Mucosa of descending colon (tissue), 3 donors: ENCODE data around the gene PDPK1. TPM values are rescaled to one million over a fixed set of nuclear protein-coding genes. Genes with fewer than 3 reads are reported as not detected.

Experiments
- ATAC-seq: fragments of 200-7000 bp; cut with Tn5 transposase; one replicate; pipeline ENCODE4 v1.9.1; 2020; ENCODE audit warnings: mild to moderate bottlenecking, moderate library complexity
- DNase-seq, 3 donors: peaks; one replicate each; pipeline ENCODE4 v3.0.0-alpha.2; 2020
- H3K36me3 ChIP-seq: fragments of 200-600 bp; one replicate; pipeline ENCODE4 v1.8.0; 2021; ENCODE audit warnings: low read depth, mild to moderate bottlenecking
- H3K4me1 ChIP-seq: fragments of 200-600 bp; one replicate; pipeline ENCODE4 v1.8.0; 2021; ENCODE audit warnings: low read depth, mild to moderate bottlenecking
- H3K4me3 ChIP-seq: fragments of 200-600 bp; one replicate; pipeline ENCODE4 v1.8.0; 2021; ENCODE audit warnings: mild to moderate bottlenecking
- H3K9me3 ChIP-seq: fragments of 200-600 bp; one replicate; pipeline ENCODE4 v1.8.0; 2021; ENCODE audit warnings: mild to moderate bottlenecking
- CTCF ChIP-seq: fragments of 200-600 bp; IDR thresholded peaks from one replicate; pipeline ENCODE4 v1.8.0; 2022; ENCODE audit warnings: antibody characterized with exemption, mild to moderate bottlenecking
- intact Hi-C, 2 donors: fragments of 100-400 bp; cut with DNase I in 1 of 2; cut with micrococcal nuclease in 1 of 2; formaldehyde crosslinking; loops; one replicate each; pipeline versions ENCODE4 v1.11.0 to v1.11.1; 2022; cut with DNase I, micrococcal nuclease
- total RNA-seq, 3 donors: library from RNA; stranded (reverse); fragmentation: NEBNext Ultra II Directional in 2 of 3; extraction: Animal tissue kit (Norgen Biotek cat#: 25700) in 2 of 3; gene quantifications; one replicate each; pipeline versions ENCODE4 v1.2.1 to v1.2.4, GENCODE V29; 2021 to 2023
- donor health status: DM: no; HTN: no; CAD: no; lungs with moderate emphysema.
- donor health status: DM: no; HTN: no; CAD: no.
- donor health status: DM: no; HTN: yes; CAD: no.

The PDPK1 gene
- total RNA-seq, 3 donors from 2014 or later: 73.3 to 79.6 (median 79.3) TPM

- no peak for TF ChIP-seq CTCF
- ATAC-seq (peak; percentile 5), DNase-seq (peak in 2 of 3 donors; percentile 71 to 78)
- intact Hi-C loops: no loop called here
- Histone ChIP-seq H3K4me3 (peak overlapping the region; percentile 98), H3K4me1 (peaks cover 48% of the 10 kb centered on the region), H3K9me3 (no peaks in the 10 kb centered on the region), H3K36me3 (no peaks in the 10 kb centered on the region)
Measured at GRCh38 chr16:2514333-2515179, 23.3 kb upstream of the PDPK1 start.

DNA sequence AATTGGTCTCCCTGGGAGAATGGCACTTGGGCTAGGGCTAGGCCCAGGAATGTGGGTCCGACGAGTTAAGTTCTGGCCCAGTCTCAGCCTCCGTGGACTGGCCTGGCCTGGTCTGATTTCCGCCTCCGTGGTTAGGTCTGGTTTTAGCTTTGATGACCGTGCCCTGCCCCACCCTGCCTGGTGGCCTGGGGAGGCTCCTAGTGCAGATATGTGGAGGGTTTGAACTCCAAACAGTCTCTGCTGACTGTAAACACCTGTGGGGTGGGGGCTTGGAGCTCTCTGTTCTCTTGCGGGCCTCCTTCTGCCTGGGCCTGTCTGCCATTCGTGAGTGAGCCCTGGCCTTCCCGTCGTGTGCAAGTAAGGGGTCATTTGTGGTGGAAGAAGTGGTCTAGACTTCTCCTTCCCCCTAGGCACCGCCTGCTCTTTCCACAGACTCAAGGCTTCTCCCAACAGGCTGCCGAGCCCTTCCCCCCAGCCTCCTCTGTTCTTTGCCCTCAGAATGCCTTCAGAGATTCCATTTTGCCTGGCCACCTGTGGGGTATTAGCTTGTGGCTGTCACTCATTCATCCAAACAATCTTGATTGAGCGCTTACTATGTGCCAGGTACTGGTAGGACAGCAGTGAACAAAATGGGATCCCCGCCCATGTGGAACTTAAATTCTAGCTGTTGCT is 22.5 kb upstream of the PDPK1 start:
- intact Hi-C loops: no loop called here
- no peak for TF ChIP-seq CTCF
- Histone ChIP-seq H3K4me1 (peaks cover 51% of the 10 kb centered on the region), H3K36me3 (no peaks in the 10 kb centered on the region), H3K9me3 (no peaks in the 10 kb centered on the region), H3K4me3 (peak overlapping the region; percentile 98)
- DNase-seq: peak in 2 of 3 donors; percentile 70 to 71
- peak; percentile 24 for ATAC-seq

DNA sequence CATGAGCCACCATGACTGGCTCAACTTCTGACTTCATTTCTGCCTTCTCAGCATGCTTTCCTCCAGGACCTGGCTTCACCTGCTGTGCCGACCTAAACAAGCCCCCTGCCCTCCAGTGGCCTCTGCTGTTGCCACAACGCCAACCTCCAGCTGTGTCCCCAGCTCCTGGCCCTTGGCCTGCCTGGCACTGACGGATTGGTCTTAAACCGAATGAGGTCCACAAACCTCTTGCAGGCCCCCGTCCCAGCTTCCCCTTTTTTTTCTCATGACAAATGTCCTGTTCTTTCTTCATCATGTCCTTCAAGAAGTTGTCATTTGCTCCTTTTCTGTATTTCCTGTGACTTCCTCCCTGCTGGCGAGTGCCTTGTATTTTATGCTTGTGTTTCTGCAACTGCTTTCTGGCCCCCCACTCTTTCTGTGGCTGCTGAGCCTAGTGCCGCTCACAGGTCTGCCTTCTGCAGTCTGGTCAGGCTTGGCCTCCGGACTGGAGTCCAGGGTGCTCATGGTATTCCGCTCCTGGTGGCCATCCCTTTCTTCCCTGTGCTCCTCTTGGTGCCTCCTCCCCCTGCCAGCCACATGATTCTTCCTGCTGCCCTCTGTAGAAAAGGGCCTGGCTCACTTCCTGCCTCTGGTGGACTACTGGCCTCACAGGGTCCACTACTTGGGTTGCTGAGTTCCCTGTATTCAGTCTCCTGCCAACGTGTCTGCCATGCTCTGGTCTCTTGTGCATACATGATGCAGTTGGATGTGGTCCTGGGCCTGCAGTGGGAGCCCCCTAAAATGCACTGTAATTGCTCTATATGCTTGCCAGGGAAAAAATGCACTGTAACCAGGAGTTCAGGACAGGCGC is 21.2 kb upstream of the PDPK1 start:
- intact Hi-C loops: no loop called here
- Histone ChIP-seq H3K4me3 (no peak overlapping the region), H3K36me3 (no peaks in the 10 kb centered on the region), H3K4me1 (peaks cover 58% of the 10 kb centered on the region), H3K9me3 (no peaks in the 10 kb centered on the region)
- no peak for ATAC-seq
- peak in 2 of 3 donors; percentile 46 to 65 for DNase-seq
- TF ChIP-seq CTCF: no peak

GRCh38 chr16:2517954-2518605 is 19.7 kb upstream of the PDPK1 start:
- TF ChIP-seq CTCF: no peak
- Histone ChIP-seq H3K4me3 (no peak overlapping the region), H3K9me3 (no peaks in the 10 kb centered on the region), H3K4me1 (peaks cover 55% of the 10 kb centered on the region), H3K36me3 (no peaks in the 10 kb centered on the region)
- intact Hi-C loops: no loop called here
- ATAC-seq (no peak), DNase-seq (peak in 1 of 3 donors; percentile 32)
